Activated CD4-positive, alpha-beta T cell treated with anti-CD3 and anti-CD28 coated beads, Interleukin-2, amount 50 U/mL, for 48 hours (primary cell): ENCODE data around the gene GLRA3.
"Not testable (repeated sequence)": the region's sequence is repeated elsewhere in the genome, so short reads cannot be mapped to it uniquely, and the experiment has no call there.

ENCODE experiments used
- DNase-seq, 2 experiments: peaks; one replicate each; pipeline ENCODE4 v3.0.0-alpha.2; 2020

The GLRA3 gene

DNA sequence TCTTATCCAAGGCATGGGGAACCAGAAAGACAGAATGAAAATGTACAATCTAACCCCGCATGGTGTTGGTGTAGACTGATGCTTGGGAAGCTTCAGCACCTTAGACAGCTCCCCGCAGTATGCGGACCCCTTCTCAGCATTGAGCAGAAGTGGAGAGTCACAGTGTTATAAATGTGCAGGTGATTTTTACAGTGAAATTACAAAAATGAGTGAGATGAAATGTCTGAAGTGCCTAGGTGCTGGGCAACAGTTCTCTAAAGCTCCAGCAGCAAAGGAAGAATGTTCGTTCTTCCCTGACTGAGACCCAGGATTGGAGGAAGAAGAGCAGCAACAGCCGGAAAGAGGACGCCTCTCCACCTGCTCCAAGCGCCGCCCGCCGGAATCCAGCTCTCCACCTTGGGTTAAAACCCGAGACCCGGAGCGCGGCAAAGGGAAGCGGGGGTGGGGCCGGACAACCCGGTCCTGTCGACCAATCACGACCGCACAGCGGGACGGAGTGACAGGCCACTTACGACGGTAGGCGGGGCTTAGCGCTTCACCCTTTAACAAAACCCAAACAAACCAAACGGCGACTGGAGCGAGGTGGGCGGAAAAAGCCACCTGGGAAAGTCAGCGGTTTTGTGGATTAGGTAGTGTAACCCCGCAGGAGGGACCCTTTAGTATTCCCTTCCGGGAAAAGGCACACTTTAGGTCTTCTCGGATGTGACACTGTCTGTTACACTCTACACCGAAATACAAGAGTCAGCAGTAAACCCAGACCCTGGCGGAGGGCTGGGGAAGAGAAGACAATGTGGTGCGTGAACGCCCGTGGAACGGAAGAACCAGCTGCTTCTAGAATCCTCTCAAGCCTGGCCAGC lies at the start of gene GLRA3:
Gene GLRA3 (minus strand): TSS at position 403 of the 857 bp plus-strand sequence. CDS start 436 bp downstream, outside the sequence.
- peak in 1 of 2 experiments; percentile 10 for DNase-seq

- DNase-seq: no peak
These were observed 45.9 kb upstream of the GLRA3 start for GRCh38 chr4:174874898-174875297.

DNA sequence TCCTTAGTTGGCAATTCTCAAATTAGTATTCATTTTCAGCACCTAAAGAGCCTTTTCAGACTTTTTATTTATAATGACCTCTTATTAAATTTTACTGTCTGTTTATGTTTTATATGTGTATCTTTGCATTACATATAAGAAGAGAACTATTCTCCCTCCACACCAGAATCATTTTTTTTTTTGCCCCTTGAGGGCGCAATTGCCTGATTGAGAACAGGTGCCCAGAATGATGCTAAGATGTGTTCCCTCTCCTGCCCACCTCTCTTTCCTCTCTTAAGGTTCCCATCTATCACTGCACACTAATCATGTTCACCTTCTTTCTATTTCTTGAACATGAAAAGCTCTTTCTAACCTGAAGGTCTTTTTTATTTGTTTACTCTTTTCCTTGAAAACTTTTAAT lies 44.9 kb upstream of the GLRA3 start:
- DNase-seq: no peak

DNA sequence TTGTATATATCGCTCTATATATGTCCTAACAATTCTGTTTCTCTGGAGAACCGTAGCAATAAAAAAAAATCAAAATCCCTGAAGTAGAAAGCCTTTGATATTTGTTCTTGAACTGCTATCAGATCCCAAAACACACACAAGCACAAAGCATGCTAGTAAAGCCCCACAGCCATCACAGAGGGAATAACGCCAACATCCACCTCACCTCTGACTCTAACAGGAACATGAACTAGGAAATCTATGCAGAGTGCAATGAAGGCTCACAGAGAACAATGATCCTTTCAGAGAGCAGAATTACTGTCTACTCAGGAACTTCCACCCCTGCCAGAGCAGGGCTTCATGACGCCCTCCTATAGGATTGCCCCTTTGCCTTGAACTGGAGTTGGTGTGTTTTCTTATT lies 44.1 kb upstream of the GLRA3 start:
- not testable (repeated sequence) for DNase-seq

GRCh38 chr4:174871407-174871806 lies 42.4 kb upstream of the GLRA3 start:
- DNase-seq: no peak

DNA sequence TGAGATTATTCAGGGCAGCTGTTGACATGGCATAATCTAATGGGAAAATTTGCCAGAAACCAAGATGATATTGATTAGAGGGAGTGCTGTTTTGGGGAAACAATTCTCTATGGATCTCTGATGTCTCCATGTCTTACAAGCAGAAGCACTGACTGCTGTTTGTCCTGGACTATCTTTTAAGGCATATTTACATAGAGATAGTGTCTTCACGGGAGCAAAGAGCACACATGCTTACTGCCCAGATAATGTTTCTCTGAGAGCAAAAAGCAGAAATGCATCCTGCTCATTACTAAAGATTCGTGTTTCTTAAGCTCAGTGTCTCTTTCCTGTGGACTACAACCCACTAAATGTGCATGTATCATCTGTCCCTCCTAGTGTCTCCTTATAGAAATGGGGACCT lies 41.3 kb upstream of the GLRA3 start:
- no peak for DNase-seq

GRCh38 chr4:174869339-174869738 lies 40.3 kb upstream of the GLRA3 start:
- DNase-seq: no peak

DNA sequence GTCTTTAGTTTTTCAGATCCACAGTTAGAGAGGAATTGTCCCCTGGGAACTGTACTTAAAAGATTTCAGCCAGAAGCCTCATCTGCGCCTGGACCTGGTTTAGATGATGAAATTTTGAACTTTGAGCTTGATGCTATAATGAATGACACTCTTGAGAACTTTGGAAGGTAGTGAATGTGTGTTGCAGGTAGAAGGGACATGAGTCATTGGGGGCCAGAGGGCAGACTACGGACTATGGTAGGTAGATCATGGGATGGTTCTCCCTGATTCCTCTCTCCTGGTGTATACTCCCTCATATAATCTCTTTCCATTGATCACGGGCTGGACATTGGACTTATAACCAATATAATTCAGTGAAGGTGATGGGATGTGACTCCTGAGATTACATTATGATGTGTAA lies 38.9 kb upstream of the GLRA3 start:
- DNase-seq: no peak

- no peak for DNase-seq
These were observed 36.5 kb upstream of the GLRA3 start for GRCh38 chr4:174865418-174865985.

- DNase-seq: no peak
These were observed 35.0 kb upstream of the GLRA3 start for GRCh38 chr4:174864031-174864430.

DNA sequence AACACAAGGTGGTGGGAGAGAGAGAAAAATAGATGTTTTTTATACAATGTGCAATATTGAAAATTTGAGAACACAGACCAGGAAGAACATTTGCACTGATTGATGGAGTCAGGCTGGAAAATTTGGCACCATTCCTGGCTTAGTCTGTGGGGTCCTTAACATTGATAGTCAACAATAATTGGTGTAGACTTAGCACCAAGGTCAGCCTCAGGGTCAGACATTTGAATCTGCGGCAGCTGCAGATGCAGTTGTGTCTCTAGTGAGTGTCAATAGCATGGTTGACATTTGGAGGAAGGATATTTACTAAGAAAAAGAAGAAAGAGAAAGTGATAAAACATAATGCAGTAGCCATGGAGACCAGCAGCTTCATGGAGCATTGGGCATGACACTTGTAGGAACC lies 31.5 kb upstream of the GLRA3 start:
- DNase-seq: no peak

DNA sequence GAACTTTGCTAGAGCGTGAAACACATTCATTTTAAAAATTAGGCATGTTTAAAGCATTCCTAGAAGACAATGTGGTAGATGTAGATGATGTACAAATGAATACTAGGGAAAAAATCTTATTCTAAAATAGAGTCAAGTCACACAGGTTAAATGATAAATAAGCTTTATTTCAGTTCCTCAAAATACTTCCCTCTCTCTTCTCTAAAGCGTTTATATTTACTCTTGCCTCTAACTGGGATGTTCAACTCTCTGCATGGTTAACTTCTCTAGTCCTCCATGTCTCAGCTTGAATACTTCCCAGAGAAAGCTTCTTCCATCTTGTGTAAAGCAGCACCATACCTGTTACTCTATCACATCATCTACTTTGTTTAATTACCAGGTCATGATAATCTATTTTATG lies 30.9 kb upstream of the GLRA3 start:
- no peak for DNase-seq

GRCh38 chr4:174856926-174857800 lies 28.1 kb upstream of the GLRA3 start:
- DNase-seq: no peak

DNA sequence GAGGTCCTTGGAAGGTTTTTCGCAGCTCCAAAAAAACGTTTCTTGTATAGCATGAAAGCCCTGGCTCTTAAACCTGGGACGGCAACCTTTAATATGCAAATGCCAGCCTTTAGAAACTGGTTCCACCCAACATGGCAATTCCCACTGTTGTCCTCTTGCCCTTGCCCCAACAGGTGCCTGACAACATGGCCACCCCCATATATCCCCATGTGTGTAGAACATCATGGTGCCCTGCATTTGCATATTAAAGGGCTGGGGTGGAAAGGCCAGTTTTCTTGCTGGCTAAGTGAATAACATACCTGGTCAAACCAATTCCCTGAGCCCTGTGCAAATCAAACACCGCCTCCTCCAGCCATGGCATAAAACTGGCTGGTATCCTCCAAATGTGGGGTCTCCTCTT lies 26.0 kb upstream of the GLRA3 start:
- no peak for DNase-seq

DNA sequence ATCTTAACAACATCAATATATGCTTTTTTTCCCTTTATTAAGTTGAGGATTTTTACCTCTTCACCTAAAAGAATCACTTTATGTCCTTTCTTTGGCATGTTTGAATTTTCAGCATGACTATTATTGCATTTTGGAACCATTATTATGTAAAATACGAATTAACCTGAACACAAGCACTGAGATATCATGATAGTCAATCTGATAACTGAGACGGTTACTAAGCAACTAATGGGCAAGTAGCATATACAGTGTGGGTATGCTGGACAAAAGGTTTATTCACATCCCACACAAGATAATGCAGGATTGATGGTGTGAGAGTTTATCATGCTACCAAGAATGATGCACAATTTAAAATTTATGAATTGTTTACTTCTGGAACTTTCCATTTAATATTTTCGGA lies 24.6 kb upstream of the GLRA3 start:
- no peak for DNase-seq

- no peak for DNase-seq
These were observed 19.5 kb upstream of the GLRA3 start for GRCh38 chr4:174848596-174848995.

GRCh38 chr4:174847801-174848427 lies 18.9 kb upstream of the GLRA3 start:
- no peak for DNase-seq

- DNase-seq: no peak
These were observed 6.5 kb upstream of the GLRA3 start for GRCh38 chr4:174835536-174835935.

GRCh38 chr4:174834477-174834876 lies 5.4 kb upstream of the GLRA3 start:
- no peak for DNase-seq

- no peak for DNase-seq
These were observed 2.4 kb downstream of the GLRA3 start for GRCh38 chr4:174826660-174827059.

DNA sequence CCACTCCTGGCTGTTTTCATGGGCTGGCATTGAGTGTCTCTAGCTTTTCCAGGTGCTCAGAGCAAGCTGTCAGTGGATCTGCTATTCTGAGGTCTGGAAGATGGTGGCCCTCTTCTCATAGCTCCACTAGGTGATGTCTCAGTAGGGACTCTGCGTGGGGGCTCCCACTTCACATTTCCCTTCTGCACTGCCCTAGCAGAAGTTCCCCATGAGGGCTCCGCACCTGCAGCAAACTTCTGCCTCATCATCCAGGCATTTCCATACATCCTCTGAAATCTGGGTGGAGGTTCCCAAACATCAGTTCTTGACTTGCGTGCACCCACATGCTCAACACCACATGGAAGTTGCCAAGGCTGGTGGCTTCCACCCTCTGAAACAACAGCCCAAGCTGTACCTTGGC lies 13.8 kb downstream of the GLRA3 start:
- no peak for DNase-seq

GRCh38 chr4:174813292-174813691 lies 15.8 kb downstream of the GLRA3 start:
- DNase-seq: no peak

DNA sequence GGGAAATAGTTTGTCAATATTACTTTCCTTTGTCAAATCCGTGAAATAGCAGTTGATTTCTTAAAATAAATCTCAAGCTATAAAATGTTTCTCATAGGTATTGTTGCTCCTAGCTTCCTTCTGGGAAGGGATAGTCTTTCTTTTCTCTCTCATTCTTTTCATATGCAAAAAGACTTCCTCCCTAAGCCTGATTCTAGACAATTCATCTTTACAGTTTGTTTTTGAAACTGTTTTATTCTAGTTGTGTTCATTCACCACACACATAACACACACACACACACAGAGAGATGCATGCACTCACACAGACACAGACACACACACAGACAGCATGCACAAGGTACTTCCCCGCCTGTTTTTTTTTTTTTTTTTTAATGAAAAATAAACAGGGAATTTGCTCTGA lies 18.2 kb downstream of the GLRA3 start:
- DNase-seq: no peak
